Left lung (tissue), 10 donors: ENCODE results near the gene ZNF766. TPM values are rescaled to one million over a fixed set of nuclear protein-coding genes. Genes with fewer than 3 reads are reported as not detected.
"Not testable (repeated sequence)": the region's sequence is repeated elsewhere in the genome, so short reads cannot be mapped to it uniquely, and the experiment has no call there.

ENCODE experiments used
- ATAC-seq: fragments of 200-7000 bp; cut with Tn5 transposase; one replicate; pipeline ENCODE4 v1.9.1; 2020; ENCODE audit warnings: moderate library complexity
- DNase-seq, 4 donors: peaks; one replicate each; pipeline ENCODE4 v3.0.0-alpha.2; 2013 to 2020
- H3K27ac ChIP-seq, 2 donors: fragments of 200-600 bp; sonication (generic) in 1 of 2; one replicate each; pipeline versions ENCODE4 v1.5.0 to v1.8.0; 2020 to 2021
- H3K27me3 ChIP-seq, 2 donors: fragments of 200-600 bp; sonication (generic) in 1 of 2; one replicate each; pipeline versions ENCODE4 v1.5.0 to v1.8.0; 2020 to 2021
- H3K36me3 ChIP-seq, 2 donors: fragments of 200-600 bp; sonication (generic) in 1 of 2; one replicate each; pipeline versions ENCODE4 v1.5.0 to v1.8.0; 2020 to 2021
- H3K4me1 ChIP-seq, 2 donors: fragments of 200-600 bp; one replicate each; pipeline ENCODE4 v1.8.0; 2021
- H3K4me3 ChIP-seq, 2 donors: fragments of 200-600 bp; sonication (generic) in 1 of 2; one replicate each; pipeline versions ENCODE4 v1.5.0 to v1.8.0; 2020 to 2021; ENCODE audit warnings: mild to moderate bottlenecking in 1 of 2
- H3K9me3 ChIP-seq, 2 donors: fragments of 200-600 bp; sonication (generic) in 1 of 2; one replicate each; pipeline versions ENCODE4 v1.5.0 to v1.8.0; 2020 to 2021
- intact Hi-C, 2 donors: fragments of 100-400 bp; cut with DNase I; formaldehyde crosslinking; loops; one replicate each; pipeline versions ENCODE4 v1.11.2 to v1.14.2; 2022
- polyA plus RNA-seq, 6 donors: library from polyadenylated mRNA; unstranded; fragments of 120-200 nt; gene quantifications; one replicate each; pipeline ENCODE4 v1.2.1, GENCODE V29; 2013; ENCODE audit not compliant: insufficient read length in 6 of 6
- total RNA-seq, 2 donors: library from RNA; stranded (reverse); fragmentation: NEBNext Ultra II Directional; extraction: Animal tissue kit (Norgen Biotek cat#: 25700); gene quantifications; one replicate each; pipeline ENCODE4 v1.2.1, GENCODE V29; 2021
- TF ChIP-seq, protein P1 (sequence below), 2 donors: fragments of 200-600 bp; sonication (generic) in 1 of 2; IDR thresholded peaks; one replicate each; pipeline versions ENCODE4 v1.5.0 to v1.8.0; 2021; ENCODE audit warnings: antibody characterized with exemption in 2 of 2
- donor health status: DM: no; HTN: yes; CAD: no.
- donor health status: DM: no; HTN: no; CAD: no.

Gene ZNF766
- total and polyA plus RNA-seq, 8 donors, result 14.1 to 22.8 (median 17.3) TPM

DNA sequence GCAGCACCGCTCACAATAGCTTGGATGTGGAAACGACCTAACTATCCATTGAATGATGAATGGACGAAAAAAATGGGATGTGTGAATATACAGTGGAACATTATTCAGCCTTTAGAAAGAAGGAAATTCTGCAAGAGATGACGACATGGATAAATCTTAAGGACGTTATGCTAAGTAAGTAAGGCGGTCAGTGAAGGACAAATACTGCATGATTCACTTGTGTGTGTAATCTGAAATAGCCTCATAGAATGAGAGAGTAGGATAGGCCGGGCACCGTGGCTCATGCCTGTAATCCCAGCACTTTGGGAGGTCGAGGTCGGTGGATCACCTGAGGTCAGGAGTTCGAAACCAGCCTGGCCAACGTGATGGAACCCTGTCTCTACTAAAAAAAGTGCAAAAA is 25.4 kb upstream of the ZNF766 start:
- TF ChIP-seq, protein P1, sequence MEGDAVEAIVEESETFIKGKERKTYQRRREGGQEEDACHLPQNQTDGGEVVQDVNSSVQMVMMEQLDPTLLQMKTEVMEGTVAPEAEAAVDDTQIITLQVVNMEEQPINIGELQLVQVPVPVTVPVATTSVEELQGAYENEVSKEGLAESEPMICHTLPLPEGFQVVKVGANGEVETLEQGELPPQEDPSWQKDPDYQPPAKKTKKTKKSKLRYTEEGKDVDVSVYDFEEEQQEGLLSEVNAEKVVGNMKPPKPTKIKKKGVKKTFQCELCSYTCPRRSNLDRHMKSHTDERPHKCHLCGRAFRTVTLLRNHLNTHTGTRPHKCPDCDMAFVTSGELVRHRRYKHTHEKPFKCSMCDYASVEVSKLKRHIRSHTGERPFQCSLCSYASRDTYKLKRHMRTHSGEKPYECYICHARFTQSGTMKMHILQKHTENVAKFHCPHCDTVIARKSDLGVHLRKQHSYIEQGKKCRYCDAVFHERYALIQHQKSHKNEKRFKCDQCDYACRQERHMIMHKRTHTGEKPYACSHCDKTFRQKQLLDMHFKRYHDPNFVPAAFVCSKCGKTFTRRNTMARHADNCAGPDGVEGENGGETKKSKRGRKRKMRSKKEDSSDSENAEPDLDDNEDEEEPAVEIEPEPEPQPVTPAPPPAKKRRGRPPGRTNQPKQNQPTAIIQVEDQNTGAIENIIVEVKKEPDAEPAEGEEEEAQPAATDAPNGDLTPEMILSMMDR (IDR thresholded peaks at IDR 0.05), result no peak
- Histone ChIP-seq H3K27ac (no peak overlapping the region), H3K27me3 (no peaks in the 10 kb centered on the region), H3K36me3 (no peaks in the 10 kb centered on the region), H3K4me1 (no peaks in the 10 kb centered on the region), H3K9me3 (no peaks in the 10 kb centered on the region), H3K4me3 (no peak overlapping the region)
- no peak for ATAC-seq
- no peak for DNase-seq
- intact Hi-C loops, result no loop called here

- no peaks in the 10 kb centered on the region for H3K4me1 ChIP-seq
- peaks cover 0 to 1% of the 10 kb centered on the region in 2 donors for H3K9me3 ChIP-seq
- H3K27ac ChIP-seq, result no peak overlapping the region
- TF ChIP-seq, protein P1 (IDR thresholded peaks at IDR 0.05), result peak; percentile 13 to 44
- no peaks in the 10 kb centered on the region for H3K27me3 ChIP-seq
- intact Hi-C loops, result no loop called here
- ATAC-seq (peak; percentile 87), DNase-seq (peak in 1 of 4 donors; percentile 44)
- H3K4me3 ChIP-seq, result no peak overlapping the region
- H3K36me3 ChIP-seq, result no peaks in the 10 kb centered on the region
Measured at GRCh38 chr19:52248241-52248640, 21.1 kb upstream of the ZNF766 start.

- H3K4me3 ChIP-seq, result no peak overlapping the region
- intact Hi-C loops, result no loop called here
- DNase-seq, result no peak
- ATAC-seq, result no peak
- H3K9me3 ChIP-seq, result peaks cover 0 to 10% of the 10 kb centered on the region in 2 donors
- no peaks in the 10 kb centered on the region for H3K4me1 ChIP-seq
- H3K27ac ChIP-seq, result no peak overlapping the region
- H3K27me3 ChIP-seq, result no peaks in the 10 kb centered on the region
- TF ChIP-seq, protein P1 (IDR thresholded peaks at IDR 0.05), result no peak
- H3K36me3 ChIP-seq, result peaks cover 0 to under 1% of the 10 kb centered on the region in 2 donors
Measured at GRCh38 chr19:52258426-52258825, 11.0 kb upstream of the ZNF766 start.

DNA sequence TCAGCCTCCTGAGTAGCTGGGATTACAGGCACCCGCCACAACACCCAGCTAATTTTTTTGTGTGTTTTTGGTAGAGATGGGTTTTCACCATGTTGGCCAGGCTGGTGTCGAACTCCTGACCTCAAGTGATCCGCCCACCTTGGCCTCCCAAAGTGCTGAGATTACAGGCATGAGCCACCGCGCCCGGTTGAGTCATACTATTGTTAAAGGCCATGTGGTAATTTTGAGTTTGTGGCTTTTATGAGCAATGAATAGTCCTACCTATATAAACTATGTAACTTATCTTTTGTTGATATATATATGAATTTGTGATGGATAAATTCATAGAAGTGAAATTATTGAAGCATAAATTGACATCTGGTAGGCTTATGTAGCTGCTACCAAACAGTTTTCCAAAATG is 3.8 kb upstream of the ZNF766 start:
- DNase-seq, intact Hi-C loops, H3K4me3 ChIP-seq, H3K27me3 ChIP-seq, H3K9me3 ChIP-seq, H3K36me3 ChIP-seq, H3K27ac ChIP-seq, ATAC-seq: not testable (repeated sequence)
- H3K4me1 ChIP-seq, result peaks cover 3 to 11% of the 10 kb centered on the region in 2 donors

GRCh38 chr19:52270266-52270885 is 989 bp downstream of the ZNF766 start:
- DNase-seq (peak in 2 of 4 donors; percentile 25 to 36), ATAC-seq (peak; percentile 13)
- Histone ChIP-seq H3K4me1 (peaks cover 11 to 29% of the 10 kb centered on the region in 2 donors), H3K4me3 (peak overlapping the region; percentile 81 to 90), H3K27ac (peak overlapping the region; percentile 97 to 99), H3K36me3 (peaks cover 0 to 8% of the 10 kb centered on the region in 2 donors), H3K27me3 (no peaks in the 10 kb centered on the region), H3K9me3 (peaks cover 0 to 6% of the 10 kb centered on the region in 2 donors)
- TF ChIP-seq, protein P1 (IDR thresholded peaks at IDR 0.05), result no peak
- intact Hi-C loops, result no loop called here

DNA sequence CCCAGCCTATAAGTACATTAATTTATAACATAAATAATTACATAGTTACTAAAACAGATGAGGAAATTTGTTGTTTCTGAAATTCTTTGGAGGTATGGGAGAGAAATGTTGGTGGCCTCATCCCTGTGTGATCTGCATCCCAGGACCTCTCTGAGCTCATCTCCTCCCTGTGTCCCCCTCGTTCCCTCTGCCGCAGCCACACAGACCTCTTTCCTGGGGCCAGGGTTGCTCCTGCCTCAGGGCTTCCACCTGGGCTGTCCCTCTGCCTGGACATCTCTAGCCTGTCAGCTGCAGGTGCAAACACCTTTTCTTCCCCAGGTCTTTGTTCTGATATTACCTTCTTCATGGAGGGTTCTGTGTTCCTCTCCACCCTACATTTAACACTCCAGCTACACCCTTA is 3.9 kb downstream of the ZNF766 start:
- no peak for DNase-seq
- TF ChIP-seq, protein P1 (IDR thresholded peaks at IDR 0.05), result no peak
- Histone ChIP-seq H3K4me3 (no peak overlapping the region), H3K36me3 (peaks cover 0 to 8% of the 10 kb centered on the region in 2 donors), H3K27me3 (no peaks in the 10 kb centered on the region), H3K4me1 (peaks cover 11 to 29% of the 10 kb centered on the region in 2 donors), H3K9me3 (peaks cover 0 to 12% of the 10 kb centered on the region in 2 donors), H3K27ac (no peak overlapping the region)
- ATAC-seq, result no peak
- intact Hi-C loops, result no loop called here
